OCI-LY1 (cell line): ENCODE results near the gene SMCO1.

Experiments
- EZH2 ChIP-seq: fragments of 200-600 bp; sonication (generic), shearing (Covaris generic); IDR thresholded peaks from 2 replicates; pipeline ENCODE4 v1.8.0; 2017; ENCODE audit warnings: borderline replicate concordance, mixed run types, mild to moderate bottlenecking, antibody characterized with exemption, low read length, moderate library complexity, mixed read lengths
- TF ChIP-seq, protein P1 (sequence below): fragments of 200-600 bp; sonication (generic), shearing (Covaris generic); IDR thresholded peaks from 2 replicates; pipeline ENCODE4 v1.5.1; 2017; ENCODE audit warnings: mild to moderate bottlenecking, antibody characterized with exemption, low read length, moderate library complexity, mixed read lengths

DNA sequence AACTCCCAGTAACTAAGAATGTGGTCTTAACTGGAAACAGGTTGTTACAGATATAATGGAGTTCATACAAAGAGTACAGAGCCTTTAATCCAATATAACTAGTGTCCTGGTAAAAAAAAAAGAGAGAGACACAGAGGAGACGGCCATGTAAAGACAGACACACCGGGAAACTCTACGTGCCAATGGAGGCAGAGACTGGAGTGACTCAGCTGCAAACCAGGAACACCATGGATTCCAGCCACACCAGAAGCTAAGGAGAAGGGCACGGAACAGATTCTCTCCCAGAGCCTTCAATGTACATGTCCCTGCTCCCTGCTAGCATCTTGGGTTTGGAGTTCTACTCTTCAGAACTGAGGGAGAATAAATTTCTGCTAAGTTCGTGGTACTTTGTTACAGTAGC is 16.1 kb downstream of the SMCO1 start:
- TF ChIP-seq, protein P1, sequence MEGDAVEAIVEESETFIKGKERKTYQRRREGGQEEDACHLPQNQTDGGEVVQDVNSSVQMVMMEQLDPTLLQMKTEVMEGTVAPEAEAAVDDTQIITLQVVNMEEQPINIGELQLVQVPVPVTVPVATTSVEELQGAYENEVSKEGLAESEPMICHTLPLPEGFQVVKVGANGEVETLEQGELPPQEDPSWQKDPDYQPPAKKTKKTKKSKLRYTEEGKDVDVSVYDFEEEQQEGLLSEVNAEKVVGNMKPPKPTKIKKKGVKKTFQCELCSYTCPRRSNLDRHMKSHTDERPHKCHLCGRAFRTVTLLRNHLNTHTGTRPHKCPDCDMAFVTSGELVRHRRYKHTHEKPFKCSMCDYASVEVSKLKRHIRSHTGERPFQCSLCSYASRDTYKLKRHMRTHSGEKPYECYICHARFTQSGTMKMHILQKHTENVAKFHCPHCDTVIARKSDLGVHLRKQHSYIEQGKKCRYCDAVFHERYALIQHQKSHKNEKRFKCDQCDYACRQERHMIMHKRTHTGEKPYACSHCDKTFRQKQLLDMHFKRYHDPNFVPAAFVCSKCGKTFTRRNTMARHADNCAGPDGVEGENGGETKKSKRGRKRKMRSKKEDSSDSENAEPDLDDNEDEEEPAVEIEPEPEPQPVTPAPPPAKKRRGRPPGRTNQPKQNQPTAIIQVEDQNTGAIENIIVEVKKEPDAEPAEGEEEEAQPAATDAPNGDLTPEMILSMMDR: no peak
- TF ChIP-seq EZH2: no peak
